Umbilical cord (tissue), 2 donors: ENCODE results near the gene CRIM1. TPM values are rescaled to one million over a fixed set of nuclear protein-coding genes. Genes with fewer than 3 reads are reported as not detected.

Experiments used
- DNase-seq: peaks from one replicate; pipeline ENCODE4 v3.0.0-alpha.2; 2015; ENCODE audit warnings: low spot score
- total RNA-seq: library from RNA; depleted of rRNA; stranded (reverse); fragments of >200 nt; gene quantifications from one replicate; pipeline ENCODE4 v1.2.3, GENCODE V29; 2014; ENCODE audit warnings: low replicate concordance; ENCODE audit not compliant: insufficient read depth

The CRIM1 gene
- total RNA-seq, 1 donor from 2014 or later = 344 TPM

GRCh38 chr2:36520431-36520830, 164.9 kb downstream of the CRIM1 start:
- DNase-seq = no peak

GRCh38 chr2:36523153-36523552, 167.6 kb downstream of the CRIM1 start:
- no peak for DNase-seq

- DNase-seq = no peak
Measured at GRCh38 chr2:36525245-36525644, 169.7 kb downstream of the CRIM1 start.

- DNase-seq = no peak
Measured at GRCh38 chr2:36526226-36526625, 170.6 kb downstream of the CRIM1 start.

GRCh38 chr2:36528274-36528673, 172.7 kb downstream of the CRIM1 start:
- no peak for DNase-seq

GRCh38 chr2:36528766-36529392, 173.3 kb downstream of the CRIM1 start:
- DNase-seq = no peak

- DNase-seq = no peak
Measured at GRCh38 chr2:36530178-36530982, 174.8 kb downstream of the CRIM1 start.

- no peak for DNase-seq
Measured at GRCh38 chr2:36530983-36531354, 175.4 kb downstream of the CRIM1 start.

- DNase-seq = no peak
Measured at GRCh38 chr2:36534275-36534799, 178.8 kb downstream of the CRIM1 start.

GRCh38 chr2:36535099-36535498, 179.5 kb downstream of the CRIM1 start:
- no peak for DNase-seq

GRCh38 chr2:36536776-36537175, 181.2 kb downstream of the CRIM1 start:
- DNase-seq = no peak

- no peak for DNase-seq
Measured at GRCh38 chr2:36538335-36538734, 182.8 kb downstream of the CRIM1 start.

GRCh38 chr2:36539631-36540030, 184.1 kb downstream of the CRIM1 start:
- no peak for DNase-seq

GRCh38 chr2:36540986-36541754, 185.6 kb downstream of the CRIM1 start:
- no peak for DNase-seq

- DNase-seq = peak; percentile 28
Measured at GRCh38 chr2:36541891-36542595, 186.5 kb downstream of the CRIM1 start.

- DNase-seq = no peak
Measured at GRCh38 chr2:36544638-36545338, 189.2 kb downstream of the CRIM1 start.

GRCh38 chr2:36545871-36546416, 190.4 kb downstream of the CRIM1 start:
- no peak for DNase-seq

- DNase-seq = no peak
Measured at GRCh38 chr2:36547906-36548305, 192.3 kb downstream of the CRIM1 start.

- peak; percentile 58 for DNase-seq
Measured at GRCh38 chr2:36549165-36549574, 193.6 kb downstream of the CRIM1 start.

GRCh38 chr2:36550006-36550405, 194.4 kb downstream of the CRIM1 start:
- no peak for DNase-seq

- DNase-seq = no peak
Measured at GRCh38 chr2:36553683-36554082, 198.1 kb downstream of the CRIM1 start.
